ENCODE results near the gene VPS52.
A peak's percentile ranks its signal among the peaks of the same experiment; 100 is the strongest.

Gene VPS52

GRCh38 chr6:33211136-33211535 is 60.5 kb downstream of the VPS52 start:
- TF ChIP-seq CTCF (conservative IDR thresholded peaks at IDR 0.05) (no peak), ZFX (IDR thresholded peaks at IDR 0.05) (no peak)
- H3K27ac ChIP-seq, result no peak overlapping the region

GRCh38 chr6:33209856-33210255 is 61.8 kb downstream of the VPS52 start:
- no peak overlapping the region for H3K27ac ChIP-seq
- TF ChIP-seq ZFX (IDR thresholded peaks at IDR 0.05) (no peak), CTCF (conservative IDR thresholded peaks at IDR 0.05) (no peak)

GRCh38 chr6:33208091-33208967 is 63.3 kb downstream of the VPS52 start, which contains the start of gene RING1:
Gene RING1 (plus strand): TSS chr6:33208500. CDS start chr6:33208823, 323 bp downstream.
- TF ChIP-seq CTCF (conservative IDR thresholded peaks at IDR 0.05) (no peak), ZFX (IDR thresholded peaks at IDR 0.05) (peak; percentile 62; the same call in 1 of the 2 replicates)
- peak within 1 kb of the TSS; percentile 90 for H3K27ac ChIP-seq

GRCh38 chr6:33207552-33208090 is 64.1 kb downstream of the VPS52 start:
- no peak for TF ChIP-seq ZFX (IDR thresholded peaks at IDR 0.05)
- no peak for TF ChIP-seq CTCF (conservative IDR thresholded peaks at IDR 0.05)
- H3K27ac ChIP-seq, result peak overlapping the region; percentile 90

- TF ChIP-seq CTCF (conservative IDR thresholded peaks at IDR 0.05), result no peak
- no peak for TF ChIP-seq ZFX (IDR thresholded peaks at IDR 0.05)
- peak overlapping the region; percentile 90 for H3K27ac ChIP-seq
These were observed 64.7 kb downstream of the VPS52 start for GRCh38 chr6:33206864-33207551.

GRCh38 chr6:33206027-33206863 is 65.4 kb downstream of the VPS52 start:
- no peak overlapping the region for H3K27ac ChIP-seq
- no peak for TF ChIP-seq ZFX (IDR thresholded peaks at IDR 0.05)
- no peak for TF ChIP-seq CTCF (conservative IDR thresholded peaks at IDR 0.05)

All from C4-2B (cell line).